AG04450 (cell line): Measurements from ENCODE around the gene IGFL1. TPM values are rescaled to one million over a fixed set of nuclear protein-coding genes. Genes with fewer than 3 reads are reported as not detected.
"Not testable (repeated sequence)": the region's sequence is repeated elsewhere in the genome, so short reads cannot be mapped to it uniquely, and the experiment has no call there.

ENCODE experiments used
- CTCF ChIA-PET: fragments of 300-600, 350-600 bp; formaldehyde crosslinking; extraction: SDS; loops from one replicate; lab custom pipeline; 2022; ENCODE audit warnings: antibody characterized with exemption, inconsistent platforms; lab: Charles Lee
- POLR2A ChIA-PET: fragments of 350-600 bp; formaldehyde crosslinking; extraction: SDS; loops from one replicate; lab custom pipeline; 2021; ENCODE audit warnings: antibody characterized with exemption, inconsistent platforms; lab: Yijun Ruan, JAX
- DNase-seq: peaks from one replicate; pipeline ENCODE4 v3.0.0-alpha.2; 2011; ENCODE audit warnings: low read depth, low spot score
- H3K27ac ChIP-seq: one replicate; pipeline ENCODE4 v1.5.1; 2012; ENCODE audit warnings: low read depth, low read length, control low read depth
- H3K27me3 ChIP-seq: one replicate; pipeline ENCODE4 v1.6.0; 2012; ENCODE audit warnings: low read length; ENCODE audit not compliant: control insufficient read depth, insufficient read depth
- H3K4me3 ChIP-seq: 2 replicates; pipeline ENCODE4 v1.5.1; 2011; ENCODE audit warnings: mild to moderate bottlenecking, low read depth, low read length, control low read depth
- H3K9me3 ChIP-seq: 2 replicates; pipeline ENCODE4 v1.5.1; 2012; ENCODE audit warnings: low read length; ENCODE audit not compliant: control insufficient read depth, insufficient read depth
- CTCF ChIP-seq: IDR thresholded peaks from 2 replicates; pipeline ENCODE4 v1.5.1; 2011; ENCODE audit warnings: low read depth, low read length, control low read depth, inconsistent platforms
- polyA plus RNA-seq: library from polyadenylated mRNA; depleted of rRNA; stranded (reverse); fragments of >200 nt; gene quantifications from 2 replicates; pipeline ENCODE4 v1.2.3, GENCODE V29; 2011

The IGFL1 gene
- polyA plus RNA-seq, 1 experiment: not detected

- Histone ChIP-seq H3K27me3 (peaks cover 38% of the 10 kb centered on the region), H3K27ac (no peak overlapping the region), H3K4me3 (no peak overlapping the region), H3K9me3 (no peaks in the 10 kb centered on the region)
- no peak for TF ChIP-seq CTCF
- no peak for DNase-seq
- ChIA-PET CTCF (no interaction called here), POLR2A (no interaction called here)
Measured at GRCh38 chr19:46232938-46233621, 3.5 kb downstream of the IGFL1 start.

GRCh38 chr19:46233871-46234270 is 4.3 kb downstream of the IGFL1 start:
- H3K9me3 ChIP-seq, H3K4me3 ChIP-seq, H3K27ac ChIP-seq, DNase-seq, POLR2A ChIA-PET, CTCF ChIA-PET: not testable (repeated sequence)
- peaks cover 34% of the 10 kb centered on the region for H3K27me3 ChIP-seq

GRCh38 chr19:46238141-46238540 is 8.6 kb downstream of the IGFL1 start:
- H3K27me3 ChIP-seq: peaks cover 19% of the 10 kb centered on the region
- POLR2A ChIA-PET, DNase-seq, H3K9me3 ChIP-seq, CTCF ChIA-PET, H3K4me3 ChIP-seq, H3K27ac ChIP-seq: not testable (repeated sequence)

- H3K9me3 ChIP-seq: no peaks in the 10 kb centered on the region
- ChIA-PET CTCF (interaction anchor here (0.7 kb wide), 1 partner anchor 161 kb away, joined by 5 read pairs; no protein-coding TSS in a partner anchor), POLR2A (no interaction called here)
- no peak for TF ChIP-seq CTCF
- H3K4me3 ChIP-seq: no peak overlapping the region
- H3K27ac ChIP-seq: no peak overlapping the region
- no peak for DNase-seq
- H3K27me3 ChIP-seq: peaks cover 19% of the 10 kb centered on the region
Measured at GRCh38 chr19:46239193-46240024, 9.9 kb downstream of the IGFL1 start.

GRCh38 chr19:46240693-46241092 is 11.2 kb downstream of the IGFL1 start:
- Histone ChIP-seq H3K9me3 (no peaks in the 10 kb centered on the region), H3K4me3 (no peak overlapping the region), H3K27ac (no peak overlapping the region), H3K27me3 (peaks cover 20% of the 10 kb centered on the region)
- ChIA-PET POLR2A (no interaction called here), CTCF (interaction anchor here (0.6 kb wide), 1 partner anchor 14 kb away, joined by 3 read pairs; no protein-coding TSS in a partner anchor)
- TF ChIP-seq CTCF: no peak
- DNase-seq: no peak

GRCh38 chr19:46241626-46242025 is 12.1 kb downstream of the IGFL1 start:
- ChIA-PET POLR2A (no interaction called here), CTCF (no interaction called here)
- no peak for DNase-seq
- no peaks in the 10 kb centered on the region for H3K9me3 ChIP-seq
- no peak for TF ChIP-seq CTCF
- H3K27me3 ChIP-seq: peaks cover 19% of the 10 kb centered on the region
- H3K4me3 ChIP-seq: no peak overlapping the region
- H3K27ac ChIP-seq: no peak overlapping the region

GRCh38 chr19:46243081-46243654 is 13.6 kb downstream of the IGFL1 start:
- POLR2A ChIA-PET, H3K9me3 ChIP-seq, DNase-seq, CTCF ChIA-PET, H3K27ac ChIP-seq, H3K4me3 ChIP-seq: not testable (repeated sequence)
- peaks cover 21% of the 10 kb centered on the region for H3K27me3 ChIP-seq
